ENCODE measurements around the gene TRPM4.
A peak's percentile ranks its signal among the peaks of the same experiment; 100 is the strongest.

- TF ChIP-seq POLR2A (IDR thresholded peaks at IDR 0.05) (no peak), CTCF (IDR thresholded peaks at IDR 0.05) (peak in 6 of 7 experiments; percentile 23 to 80 (median 66))
Observed at GRCh38 chr19:49113762-49114629, 43.6 kb upstream of the TRPM4 start, which contains the start of gene LIN7B.

All from body of pancreas (tissue), 4 donors.